Measurements from ENCODE around the gene APOL6.
"Not testable (repeated sequence)": the region's sequence is repeated elsewhere in the genome, so short reads cannot be mapped to it uniquely, and the experiment has no call there.

APOL6 gene

DNA sequence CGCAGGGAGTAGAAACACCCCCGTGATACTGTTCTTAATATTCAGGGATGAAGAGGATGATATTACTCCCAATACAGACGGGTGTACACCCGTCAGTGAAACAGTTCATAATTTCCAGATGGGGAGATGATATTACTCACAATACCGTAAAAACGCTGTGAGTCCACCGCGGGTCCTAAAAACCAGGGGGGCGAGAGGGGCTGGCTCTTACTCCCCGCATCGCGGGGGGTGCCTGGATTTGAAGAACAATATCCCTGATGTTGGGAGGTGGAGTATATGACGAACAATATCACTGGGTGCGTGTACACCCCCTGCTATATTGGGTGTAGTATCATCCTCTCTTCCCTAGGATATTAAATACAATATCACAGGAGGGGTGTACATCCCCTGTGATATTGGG, 48.9 kb downstream of the APOL6 start:
- no peak overlapping the region for H2BK5ac ChIP-seq (ENCODE audit: low read depth, low read length, poor library complexity)
- no peak for DNase-seq
- no peak overlapping the region for H2AFZ ChIP-seq (ENCODE audit: insufficient read depth, low read length, poor library complexity)
- no peak overlapping the region for H4K91ac ChIP-seq (ENCODE audit: low read depth, low read length)
- H3K18ac ChIP-seq (ENCODE audit: low read length): no peak overlapping the region
- H4K12ac ChIP-seq (ENCODE audit: low read depth, low read length): no peak overlapping the region
- H3K27ac ChIP-seq (ENCODE audit: low read depth, low read length): no peak overlapping the region
- WGBS (ENCODE audit: extremely low coverage, insufficient coverage, insufficient read length): no CpG with 5 or more reads among the region's 14 CpGs
- no peaks in the 10 kb centered on the region for H3K27me3 ChIP-seq (ENCODE audit: insufficient read depth, low read length)
- H2BK12ac ChIP-seq (ENCODE audit: low read length): no peak overlapping the region
- H3K4me2 ChIP-seq (ENCODE audit: low read length): no peak overlapping the region
- H3K14ac ChIP-seq (ENCODE audit: low read length): no peak overlapping the region
- no peak overlapping the region for H3K4ac ChIP-seq (ENCODE audit: low read depth, low read length)
- H3K9me3 ChIP-seq (ENCODE audit: insufficient read depth, low read depth, low read length): no peaks in the 10 kb centered on the region
- H3K79me2 ChIP-seq (ENCODE audit: control insufficient read depth, insufficient read depth, low read length, poor library complexity): no peaks in the 10 kb centered on the region
- no peak overlapping the region for H2BK120ac ChIP-seq (ENCODE audit: insufficient read depth, low read length, poor library complexity)
- H4K8ac ChIP-seq (ENCODE audit: low read depth, low read length): no peak overlapping the region
- H3K4me1 ChIP-seq (ENCODE audit: control insufficient read depth in 1 of 2, insufficient read depth in 2 of 2, low read length in 2 of 2): no peaks in the 10 kb centered on the region
- no peak overlapping the region for H3K9ac ChIP-seq (ENCODE audit: low read length)
- H2AK5ac ChIP-seq (ENCODE audit: low read length): no peak overlapping the region
- no peaks in the 10 kb centered on the region for H3K79me1 ChIP-seq (ENCODE audit: low read length)
- H3K36me3 ChIP-seq (ENCODE audit: control insufficient read depth in 1 of 2, insufficient read depth in 2 of 2, low read length in 2 of 2): no peaks in the 10 kb centered on the region
- H3K23ac ChIP-seq (ENCODE audit: low read length): no peak overlapping the region
- H3K4me3 ChIP-seq (ENCODE audit: low read depth, low read length): no peak overlapping the region

DNA sequence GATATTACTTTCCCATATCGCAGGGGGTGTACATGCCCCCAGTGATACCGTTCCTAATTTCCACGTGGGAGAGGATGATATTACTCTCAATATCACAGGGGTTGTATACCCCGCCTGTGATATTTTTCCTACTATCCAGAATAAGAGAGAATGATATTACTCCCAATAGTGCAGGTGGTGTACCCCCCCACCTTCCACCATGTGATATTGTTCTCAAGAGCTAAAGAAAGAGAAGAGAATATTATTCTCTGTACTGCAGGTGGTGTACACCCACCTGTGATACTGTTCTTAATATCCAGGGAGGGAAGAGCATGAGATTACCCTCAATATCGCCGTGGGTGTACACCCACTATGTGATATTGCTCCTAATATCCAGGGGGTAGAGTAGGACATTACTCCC, 51.6 kb downstream of the APOL6 start:
- not testable (repeated sequence) for DNase-seq; H3K23ac ChIP-seq (ENCODE audit: low read length); H2BK12ac ChIP-seq (ENCODE audit: low read length); H3K27me3 ChIP-seq (ENCODE audit: insufficient read depth, low read length); H3K9me3 ChIP-seq (ENCODE audit: insufficient read depth, low read depth, low read length); H2AK5ac ChIP-seq (ENCODE audit: low read length); H3K27ac ChIP-seq (ENCODE audit: low read depth, low read length); H3K4me3 ChIP-seq (ENCODE audit: low read depth, low read length); H3K4me1 ChIP-seq (ENCODE audit: control insufficient read depth in 1 of 2, insufficient read depth in 2 of 2, low read length in 2 of 2); H3K14ac ChIP-seq (ENCODE audit: low read length); H3K79me1 ChIP-seq (ENCODE audit: low read length); H3K18ac ChIP-seq (ENCODE audit: low read length); H4K91ac ChIP-seq (ENCODE audit: low read depth, low read length); H3K4ac ChIP-seq (ENCODE audit: low read depth, low read length); H3K79me2 ChIP-seq (ENCODE audit: control insufficient read depth, insufficient read depth, low read length, poor library complexity); H2BK120ac ChIP-seq (ENCODE audit: insufficient read depth, low read length, poor library complexity); H4K12ac ChIP-seq (ENCODE audit: low read depth, low read length); H3K4me2 ChIP-seq (ENCODE audit: low read length); H4K8ac ChIP-seq (ENCODE audit: low read depth, low read length); H2AFZ ChIP-seq (ENCODE audit: insufficient read depth, low read length, poor library complexity); H3K9ac ChIP-seq (ENCODE audit: low read length); H2BK5ac ChIP-seq (ENCODE audit: low read depth, low read length, poor library complexity); H3K36me3 ChIP-seq (ENCODE audit: control insufficient read depth in 1 of 2, insufficient read depth in 2 of 2, low read length in 2 of 2)
- no CpG with 5 or more reads among the region's 6 CpGs for WGBS (ENCODE audit: extremely low coverage, insufficient coverage, insufficient read length)

DNA sequence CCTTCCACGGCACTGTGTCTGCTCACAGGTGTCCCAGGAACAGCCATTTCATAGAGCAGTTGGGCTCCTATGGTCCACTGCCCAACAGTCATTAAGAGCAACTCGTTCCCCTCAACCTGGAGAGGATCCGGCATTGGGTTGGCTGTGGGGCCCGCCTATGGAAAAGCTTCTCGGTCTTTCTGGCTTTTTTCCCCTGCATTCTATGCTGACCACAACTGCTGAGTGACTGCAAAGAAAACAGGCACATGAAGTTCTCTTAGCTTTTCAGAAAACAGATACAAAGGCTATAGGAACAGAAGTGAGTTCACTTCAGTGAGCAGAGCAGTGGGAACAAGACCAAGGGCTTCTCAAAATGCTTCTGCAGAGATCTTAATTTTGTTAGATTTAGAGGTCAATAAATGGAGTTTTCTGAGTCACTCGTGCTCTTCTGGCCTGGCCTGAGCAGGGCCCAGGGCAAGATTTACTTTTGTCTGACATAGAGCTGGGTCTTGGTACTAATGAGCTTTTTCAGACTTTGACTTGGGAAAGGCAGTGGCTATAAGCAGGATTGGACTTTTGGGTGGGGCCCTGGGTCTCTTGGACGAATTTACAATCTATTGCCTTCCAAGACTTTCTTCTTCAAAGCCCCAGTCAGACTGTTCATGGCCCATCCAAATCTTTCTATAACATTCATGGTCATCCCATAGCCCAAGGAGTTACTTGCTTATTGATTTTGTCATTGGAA, 55.8 kb downstream of the APOL6 start:
- Histone ChIP-seq H4K8ac (ENCODE audit: low read depth, low read length) (no peak overlapping the region), H3K79me1 (ENCODE audit: low read length) (no peaks in the 10 kb centered on the region), H3K4ac (ENCODE audit: low read depth, low read length) (no peak overlapping the region), H3K27me3 (ENCODE audit: insufficient read depth, low read length) (no peaks in the 10 kb centered on the region), H3K79me2 (ENCODE audit: control insufficient read depth, insufficient read depth, low read length, poor library complexity) (peaks cover 3% of the 10 kb centered on the region), H2BK5ac (ENCODE audit: low read depth, low read length, poor library complexity) (no peak overlapping the region), H3K9ac (ENCODE audit: low read length) (no peak overlapping the region), H2BK120ac (ENCODE audit: insufficient read depth, low read length, poor library complexity) (no peak overlapping the region), H3K14ac (ENCODE audit: low read length) (no peak overlapping the region), H3K23ac (ENCODE audit: low read length) (no peak overlapping the region), H3K36me3 (ENCODE audit: control insufficient read depth in 1 of 2, insufficient read depth in 2 of 2, low read length in 2 of 2) (no peaks in the 10 kb centered on the region), H4K91ac (ENCODE audit: low read depth, low read length) (no peak overlapping the region), H3K18ac (ENCODE audit: low read length) (no peak overlapping the region), H3K4me1 (ENCODE audit: control insufficient read depth in 1 of 2, insufficient read depth in 2 of 2, low read length in 2 of 2) (no peaks in the 10 kb centered on the region), H3K9me3 (ENCODE audit: insufficient read depth, low read depth, low read length) (no peaks in the 10 kb centered on the region), H3K4me3 (ENCODE audit: low read depth, low read length) (no peak overlapping the region), H3K4me2 (ENCODE audit: low read length) (no peak overlapping the region), H2AK5ac (ENCODE audit: low read length) (no peak overlapping the region), H2AFZ (ENCODE audit: insufficient read depth, low read length, poor library complexity) (no peak overlapping the region), H3K27ac (ENCODE audit: low read depth, low read length) (no peak overlapping the region), H4K12ac (ENCODE audit: low read depth, low read length) (no peak overlapping the region), H2BK12ac (ENCODE audit: low read length) (no peak overlapping the region)
- WGBS (ENCODE audit: extremely low coverage, insufficient coverage, insufficient read length): no CpG with 5 or more reads among the region's 7 CpGs
- DNase-seq: no peak

DNA sequence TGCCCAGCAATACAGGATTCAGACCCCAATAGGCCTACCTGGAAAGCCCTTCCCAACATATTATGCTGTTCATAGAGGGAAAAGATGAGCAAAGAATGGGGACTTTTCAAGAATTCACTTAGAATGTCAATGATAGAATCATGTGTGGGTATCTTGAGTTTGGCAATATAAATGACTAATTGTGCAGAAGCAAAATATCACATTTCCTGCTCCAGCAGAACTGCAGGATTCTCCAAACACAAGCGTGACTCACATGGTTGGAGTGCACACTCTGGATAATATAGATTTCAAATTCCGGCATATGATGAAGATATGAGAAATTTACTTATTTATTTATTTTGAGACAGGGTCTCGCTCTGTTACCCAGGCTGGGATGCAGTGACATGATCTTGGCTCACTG, 56.9 kb downstream of the APOL6 start:
- H3K14ac ChIP-seq (ENCODE audit: low read length): no peak overlapping the region
- no peak overlapping the region for H2BK5ac ChIP-seq (ENCODE audit: low read depth, low read length, poor library complexity)
- H4K12ac ChIP-seq (ENCODE audit: low read depth, low read length): no peak overlapping the region
- peaks cover 3% of the 10 kb centered on the region for H3K79me2 ChIP-seq (ENCODE audit: control insufficient read depth, insufficient read depth, low read length, poor library complexity)
- H3K23ac ChIP-seq (ENCODE audit: low read length): no peak overlapping the region
- H3K4me3 ChIP-seq (ENCODE audit: low read depth, low read length): no peak overlapping the region
- no peaks in the 10 kb centered on the region for H3K9me3 ChIP-seq (ENCODE audit: insufficient read depth, low read depth, low read length)
- H3K27me3 ChIP-seq (ENCODE audit: insufficient read depth, low read length): no peaks in the 10 kb centered on the region
- no peak overlapping the region for H2BK120ac ChIP-seq (ENCODE audit: insufficient read depth, low read length, poor library complexity)
- no peak overlapping the region for H2AK5ac ChIP-seq (ENCODE audit: low read length)
- DNase-seq: peak; percentile 74 to 88
- H2BK12ac ChIP-seq (ENCODE audit: low read length): no peak overlapping the region
- no peak overlapping the region for H3K4me2 ChIP-seq (ENCODE audit: low read length)
- no peaks in the 10 kb centered on the region for H3K4me1 ChIP-seq (ENCODE audit: control insufficient read depth in 1 of 2, insufficient read depth in 2 of 2, low read length in 2 of 2)
- no CpG with 5 or more reads among the region's 3 CpGs for WGBS (ENCODE audit: extremely low coverage, insufficient coverage, insufficient read length)
- no peaks in the 10 kb centered on the region for H3K79me1 ChIP-seq (ENCODE audit: low read length)
- no peak overlapping the region for H3K9ac ChIP-seq (ENCODE audit: low read length)
- H4K8ac ChIP-seq (ENCODE audit: low read depth, low read length): no peak overlapping the region
- H2AFZ ChIP-seq (ENCODE audit: insufficient read depth, low read length, poor library complexity): no peak overlapping the region
- H4K91ac ChIP-seq (ENCODE audit: low read depth, low read length): no peak overlapping the region
- no peaks in the 10 kb centered on the region for H3K36me3 ChIP-seq (ENCODE audit: control insufficient read depth in 1 of 2, insufficient read depth in 2 of 2, low read length in 2 of 2)
- no peak overlapping the region for H3K27ac ChIP-seq (ENCODE audit: low read depth, low read length)
- H3K4ac ChIP-seq (ENCODE audit: low read depth, low read length): no peak overlapping the region
- H3K18ac ChIP-seq (ENCODE audit: low read length): no peak overlapping the region

All from trophoblast cell (in vitro differentiated cells and primary cell).